Liver (tissue), 9 donors: ENCODE results near the gene ACAT2. TPM values are rescaled to one million over a fixed set of nuclear protein-coding genes. Genes with fewer than 3 reads are reported as not detected.

Source experiments
- DNase-seq: peaks from one replicate; pipeline ENCODE4 v3.0.0-alpha.2; 2017; ENCODE audit warnings: low spot score
- H3K27ac ChIP-seq, 2 donors: one replicate each; pipeline ENCODE4 v1.7.0; 2013; ENCODE audit warnings: inconsistent platforms in 2 of 2, low read length in 2 of 2, control low read depth in 1 of 2, low read depth in 1 of 2, mild to moderate bottlenecking in 1 of 2
- H3K27me3 ChIP-seq, 4 donors: one replicate each; pipeline versions ENCODE4 v1.6.1 to v1.7.0; 2013; ENCODE audit warnings: low read length in 3 of 4, inconsistent platforms in 1 of 4, mild to moderate bottlenecking in 1 of 4, moderate library complexity in 1 of 4; ENCODE audit not compliant: control insufficient read depth in 4 of 4, insufficient read depth in 4 of 4
- H3K36me3 ChIP-seq, 4 donors: one replicate each; pipeline versions ENCODE4 v1.6.1 to v1.7.0; 2013; ENCODE audit warnings: low read length in 3 of 4, mild to moderate bottlenecking in 3 of 4, low read depth in 1 of 4, moderate library complexity in 1 of 4; ENCODE audit not compliant: control insufficient read depth in 4 of 4, insufficient read depth in 3 of 4
- H3K4me1 ChIP-seq, 4 donors: one replicate each; pipeline versions ENCODE4 v1.6.1 to v1.7.0; 2013; ENCODE audit warnings: low read length in 3 of 4, mild to moderate bottlenecking in 3 of 4, moderate library complexity in 1 of 4; ENCODE audit not compliant: control insufficient read depth in 4 of 4, insufficient read depth in 4 of 4
- H3K4me3 ChIP-seq, 3 donors: one replicate each; pipeline versions ENCODE4 v1.6.1 to v1.7.0; 2013; ENCODE audit warnings: low read length in 3 of 3, control low read depth in 1 of 3, low read depth in 1 of 3, mild to moderate bottlenecking in 1 of 3
- H3K9ac ChIP-seq, 2 donors: one replicate each; pipeline ENCODE4 v1.7.0; 2013; ENCODE audit warnings: low read length in 2 of 2, mild to moderate bottlenecking in 2 of 2, moderate library complexity in 2 of 2, control low read depth in 1 of 2, low read depth in 1 of 2
- H3K9me3 ChIP-seq, 4 donors: one replicate each; pipeline versions ENCODE4 v1.6.1 to v1.7.0; 2013; ENCODE audit warnings: low read length in 3 of 4; ENCODE audit not compliant: control insufficient read depth in 4 of 4
- ATF3 ChIP-seq: IDR thresholded peaks from 2 replicates; pipeline ENCODE4 v1.6.1; 2016; ENCODE audit warnings: antibody characterized with exemption
- EGR1 ChIP-seq, 2 donors: IDR thresholded peaks; 2 replicates each; pipeline ENCODE4 v1.6.1; 2016 to 2018; ENCODE audit warnings: antibody characterized with exemption in 2 of 2, low read depth in 2 of 2
- FOXA1 ChIP-seq: IDR thresholded peaks from 2 replicates; pipeline ENCODE4 v1.6.1; 2016; ENCODE audit warnings: antibody characterized with exemption
- GABPA ChIP-seq, 2 donors: IDR thresholded peaks in 1 of 2; conservative IDR thresholded peaks in 1 of 2; 2 replicates each; pipeline ENCODE4 v1.6.1; 2016; ENCODE audit warnings: antibody characterized with exemption in 2 of 2, mild to moderate bottlenecking in 1 of 2, moderate library complexity in 1 of 2
- HNF4A ChIP-seq, 2 donors: conservative IDR thresholded peaks; 2 replicates each; pipeline ENCODE4 v1.6.1; 2016; ENCODE audit warnings: antibody characterized with exemption in 2 of 2, mild to moderate bottlenecking in 2 of 2
- HNF4G ChIP-seq: IDR thresholded peaks from 2 replicates; pipeline ENCODE4 v1.6.1; 2016; ENCODE audit warnings: antibody characterized with exemption
- JUND ChIP-seq, 2 donors: IDR thresholded peaks; 2 replicates each; pipeline ENCODE4 v1.6.1; 2016; ENCODE audit warnings: antibody characterized with exemption in 2 of 2
- NR2F2 ChIP-seq: IDR thresholded peaks from 2 replicates; pipeline ENCODE4 v1.6.1; 2016; ENCODE audit warnings: antibody characterized with exemption
- RAD21 ChIP-seq, 2 donors: IDR thresholded peaks; 2 replicates each; pipeline ENCODE4 v1.6.1; 2016; ENCODE audit warnings: antibody characterized with exemption in 2 of 2, mild to moderate bottlenecking in 2 of 2
- REST ChIP-seq: IDR thresholded peaks from 2 replicates; pipeline ENCODE4 v1.6.1; 2016; ENCODE audit warnings: antibody characterized with exemption, mild to moderate bottlenecking
- RXRA ChIP-seq, 2 donors: IDR thresholded peaks; 2 replicates each; pipeline ENCODE4 v1.6.1; 2017 to 2018; ENCODE audit warnings: antibody characterized with exemption in 2 of 2, mild to moderate bottlenecking in 1 of 2
- YY1 ChIP-seq: IDR thresholded peaks from 2 replicates; pipeline ENCODE4 v1.6.1; 2016; ENCODE audit warnings: antibody characterized with exemption, mild to moderate bottlenecking
- ZBTB33 ChIP-seq: IDR thresholded peaks from 2 replicates; pipeline ENCODE4 v1.6.1; 2016; ENCODE audit warnings: antibody characterized with exemption
- WGBS: extraction: QIAGEN DNeasy Blood & Tissue Kit; methylation state at CpG from one replicate; pipeline ENCODE4 v1.1.7; 2013; 5-methylcytosine and 5-hydroxymethylcytosine counted together
- polyA plus RNA-seq, 2 donors: library from polyadenylated mRNA; stranded (reverse) in 1 of 2; unstranded in 1 of 2; fragments of 200-250 nt in 1 of 2; fragments of >200 nt in 1 of 2; fragmentation: Nextera tagmentation in 1 of 2; extraction: Ambion mirVana in 1 of 2; gene quantifications; one replicate each; pipeline versions ENCODE4 v1.2.1 to v1.2.3, GENCODE V29; 2013 to 2015
- total RNA-seq, 2 donors: library from RNA; depleted of rRNA; stranded (reverse); fragments of >200 nt; gene quantifications; one replicate each; pipeline ENCODE4 v1.2.3, GENCODE V29; 2014
- donor health status: healthy.
- donor health status: healthy.
- donor health status: healthy.
- donor health status: healthy.
- donor health status: healthy.

The ACAT2 gene
- total and polyA plus RNA-seq, 4 donors = 68.2 to 116 (median 94.2) TPM

GRCh38 chr6:159800141-159800865, 38.5 kb downstream of the ACAT2 start, which contains the start of gene PNLDC1:
Gene PNLDC1 (plus strand): TSS chr6:159800276. CDS start chr6:159800308, 32 bp downstream.
- Histone ChIP-seq H3K27ac (no peak within 1 kb of the TSS), H3K36me3 (peaks cover 5 to 27% (median 20%) of the 10 kb centered on the region in 4 donors), H3K4me3 (no peak within 1 kb of the TSS), H3K27me3 (no peaks in the 10 kb centered on the region), H3K4me1 (no peaks in the 10 kb centered on the region), H3K9ac (no peak within 1 kb of the TSS), H3K9me3 (no peaks in the 10 kb centered on the region)
- 93% methylated on average over 50 of the region's 50 CpGs for WGBS
- TF ChIP-seq REST (no peak), YY1 (no peak), EGR1 (IDR thresholded peaks at IDR 0.05; ENCODE audit: low read depth in 2 of 2) (no peak), JUND (IDR thresholded peaks at IDR 0.05) (no peak), GABPA (IDR thresholded peaks at IDR 0.05 in 1 of 2, conservative IDR thresholded peaks at IDR 0.05 in 1 of 2) (no peak), ATF3 (no peak), RAD21 (IDR thresholded peaks at IDR 0.05) (no peak), FOXA1 (no peak), NR2F2 (no peak), HNF4G (no peak), HNF4A (conservative IDR thresholded peaks at IDR 0.05) (no peak), RXRA (IDR thresholded peaks at IDR 0.05) (no peak), ZBTB33 (no peak)
- no peak for DNase-seq

GRCh38 chr6:159801935-159802334, 40.1 kb downstream of the ACAT2 start:
- 89% methylated on average over 8 of the region's 8 CpGs for WGBS
- TF ChIP-seq ATF3 = no peak
- no peak for TF ChIP-seq RXRA (IDR thresholded peaks at IDR 0.05)
- TF ChIP-seq ZBTB33 = no peak
- no peak for TF ChIP-seq RAD21 (IDR thresholded peaks at IDR 0.05)
- no peak for TF ChIP-seq REST
- H3K27ac ChIP-seq = no peak overlapping the region

More at GRCh38 chr6:159801935-159802334, 40.1 kb downstream of the ACAT2 start:
- Histone ChIP-seq H3K9me3 (no peaks in the 10 kb centered on the region), H3K4me3 (no peak overlapping the region), H3K4me1 (no peaks in the 10 kb centered on the region), H3K36me3 (peaks cover 5 to 25% (median 17%) of the 10 kb centered on the region in 4 donors), H3K27me3 (no peaks in the 10 kb centered on the region), H3K9ac (no peak overlapping the region)
- no peak for DNase-seq
